ENCODE measurements around the gene SEH1L.

SEH1L gene

DNA sequence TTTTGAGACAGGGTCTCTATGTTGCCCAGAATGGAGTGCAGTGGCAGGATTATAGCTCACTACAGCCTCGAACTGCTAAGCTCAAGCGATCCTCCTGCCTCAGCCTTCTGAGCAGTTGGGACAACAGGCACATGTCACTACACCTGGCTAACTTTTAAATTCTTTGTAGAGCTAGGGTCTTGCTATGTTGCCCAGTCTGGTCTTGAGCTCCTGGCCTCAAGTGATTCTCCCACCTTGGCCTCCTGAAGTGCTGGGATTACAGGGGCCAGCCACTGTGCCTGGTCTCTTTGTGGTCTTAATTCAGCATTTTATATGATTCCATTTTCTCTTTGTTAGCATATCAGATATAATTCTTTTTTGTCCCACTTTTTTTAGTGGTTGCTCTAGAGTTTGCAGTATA lies 77.4 kb downstream of the SEH1L start:
- DNase-seq (ENCODE audit: extremely low spot score, insufficient read length, low read depth) (no peak), FAIRE-seq (no peak)

- FAIRE-seq (no peak), DNase-seq (ENCODE audit: extremely low spot score, insufficient read length, low read depth) (no peak)
Measured at GRCh38 chr18:13026583-13027270, 78.9 kb downstream of the SEH1L start.

GRCh38 chr18:13028869-13029268 lies 81.1 kb downstream of the SEH1L start:
- DNase-seq (ENCODE audit: extremely low spot score, insufficient read length, low read depth) (no peak), FAIRE-seq (no peak)

GRCh38 chr18:13032173-13032572 lies 84.4 kb downstream of the SEH1L start:
- FAIRE-seq: no peak
- no peak for DNase-seq (ENCODE audit: extremely low spot score, insufficient read length, low read depth)

DNA sequence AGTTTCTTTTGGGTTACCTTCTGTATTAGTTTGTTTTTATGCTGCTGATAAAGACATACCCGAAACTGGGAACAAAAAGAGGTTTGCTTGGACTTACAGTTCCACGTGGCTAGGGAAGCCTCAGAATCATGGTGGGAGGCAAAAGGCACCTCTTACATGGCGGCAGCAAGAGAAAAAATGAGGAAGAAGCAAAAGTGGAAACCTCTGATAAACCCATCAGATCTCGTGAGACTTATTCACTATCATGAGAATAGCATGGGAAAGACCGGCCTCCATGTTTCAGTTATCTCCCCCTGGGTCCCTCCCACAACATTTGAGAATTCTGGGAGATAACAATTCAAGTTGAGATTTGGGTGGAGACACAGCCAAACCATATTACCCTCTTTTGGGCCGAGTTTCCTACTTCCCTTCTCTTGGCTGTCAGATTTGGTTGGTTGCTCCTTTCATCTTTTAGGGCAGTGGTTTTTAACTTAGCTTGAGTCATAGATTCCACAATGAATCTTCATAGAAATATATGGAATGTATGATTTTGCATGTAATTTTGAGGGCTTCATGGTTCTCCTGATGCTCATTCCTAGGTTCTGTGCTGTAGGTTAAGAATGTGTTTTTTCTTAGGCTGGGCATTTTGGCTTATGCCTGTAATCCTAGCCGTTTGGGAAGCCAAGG lies 87.6 kb downstream of the SEH1L start:
- FAIRE-seq: no peak

GRCh38 chr18:13036622-13037320 lies 89.0 kb downstream of the SEH1L start:
- no peak for FAIRE-seq
- DNase-seq (ENCODE audit: extremely low spot score, insufficient read length, low read depth): no peak

More for the DNA sequence above, 87.6 kb downstream of the SEH1L start:
- no peak for DNase-seq (ENCODE audit: extremely low spot score, insufficient read length, low read depth)
